ENCODE data around the gene P4HB. TPM values are rescaled to one million over a fixed set of nuclear protein-coding genes. Genes with fewer than 3 reads are reported as not detected.

Gene P4HB
- total RNA-seq, 1 donor from 2014 or later, result 463 TPM

DNA sequence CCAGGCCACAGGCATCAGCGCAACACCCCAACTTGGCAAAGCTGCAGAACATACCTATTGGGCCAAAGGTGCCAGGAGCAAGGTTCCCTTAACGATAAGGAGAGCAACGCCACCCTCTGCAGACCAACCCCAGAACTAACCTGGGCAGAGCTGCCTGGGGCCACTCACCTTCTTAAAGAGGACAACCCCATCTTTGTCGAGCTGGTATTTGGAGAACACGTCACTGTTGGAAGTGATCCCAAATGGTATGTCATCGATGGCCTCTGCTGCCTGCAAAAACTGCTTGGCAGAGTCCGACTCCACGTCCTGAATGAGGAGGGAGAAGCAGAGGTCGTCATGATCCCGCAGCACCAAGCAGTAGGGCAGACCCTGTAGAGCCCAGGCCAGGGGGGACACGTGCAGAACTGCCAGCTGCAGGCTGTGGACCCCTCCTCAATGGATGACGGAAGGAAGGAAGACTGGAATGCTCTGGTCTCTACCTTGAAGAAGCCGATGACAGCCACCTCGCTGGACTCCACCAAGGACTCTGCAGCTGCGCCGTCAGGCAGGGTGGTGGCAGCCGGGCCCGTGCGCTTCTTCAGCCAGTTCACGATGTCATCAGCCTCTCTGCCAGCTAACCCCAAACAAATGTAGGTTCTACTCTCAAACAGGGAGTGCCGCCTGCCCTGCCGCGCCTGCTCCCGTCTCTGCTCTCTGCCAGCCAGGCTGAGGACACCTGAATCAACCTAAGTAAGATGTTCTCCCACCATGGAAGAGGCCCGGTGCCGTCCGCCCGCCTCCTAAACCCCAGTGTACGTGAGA lies 5.2 kb downstream of the P4HB start:
- TF ChIP-seq CTCF (IDR thresholded peaks at IDR 0.05), result peak in 1 of 3 experiments; percentile 9
- no peak for TF ChIP-seq POLR2A (IDR thresholded peaks at IDR 0.05)
- peak overlapping the region; percentile 1 for H3K27ac ChIP-seq
- H3K4me1 ChIP-seq, result peaks cover 46% of the 10 kb centered on the region
- H3K4me3 ChIP-seq, result no peak overlapping the region
- peaks cover 0 to 52% of the 10 kb centered on the region in 2 donors for H3K36me3 ChIP-seq
- no peaks in the 10 kb centered on the region for H3K9me3 ChIP-seq
- DNase-seq (ENCODE audit: extremely low spot score in 2 of 2), result no peak
- intact Hi-C loops (cut with DNase I), result no loop called here
- H3K27me3 ChIP-seq, result no peaks in the 10 kb centered on the region

DNA sequence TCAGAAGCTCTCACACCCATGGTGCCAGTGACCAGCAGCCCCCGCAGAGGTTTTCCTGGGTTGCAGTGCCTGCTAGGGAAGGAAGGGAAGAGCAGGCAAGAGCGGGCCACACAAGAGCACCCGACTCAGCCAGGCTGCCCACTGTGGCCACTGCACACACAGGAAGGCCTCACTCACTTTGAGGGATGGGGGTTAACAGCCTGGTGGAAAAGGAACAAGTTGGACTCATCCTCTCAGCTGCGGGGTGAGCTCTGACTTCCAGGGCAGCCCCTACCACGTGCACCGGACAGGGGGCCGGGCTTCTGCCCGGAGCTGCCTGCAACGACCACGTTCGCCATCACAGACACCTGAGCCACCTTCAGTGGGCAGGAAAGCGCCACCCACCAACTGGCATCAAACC lies 8.1 kb downstream of the P4HB start:
- Histone ChIP-seq H3K36me3 (peaks cover 0 to 75% of the 10 kb centered on the region in 2 donors), H3K4me1 (peaks cover 23% of the 10 kb centered on the region), H3K27me3 (no peaks in the 10 kb centered on the region), H3K4me3 (no peak overlapping the region), H3K27ac (no peak overlapping the region), H3K9me3 (no peaks in the 10 kb centered on the region)
- intact Hi-C loops (cut with DNase I), result no loop called here
- DNase-seq (ENCODE audit: extremely low spot score in 2 of 2), result no peak
- TF ChIP-seq POLR2A (IDR thresholded peaks at IDR 0.05) (no peak), POLR2AphosphoS5 (IDR thresholded peaks at IDR 0.05; ENCODE audit: insufficient read depth in 1 of 2, low read depth in 1 of 2) (no peak), CTCF (IDR thresholded peaks at IDR 0.05) (no peak)

DNA sequence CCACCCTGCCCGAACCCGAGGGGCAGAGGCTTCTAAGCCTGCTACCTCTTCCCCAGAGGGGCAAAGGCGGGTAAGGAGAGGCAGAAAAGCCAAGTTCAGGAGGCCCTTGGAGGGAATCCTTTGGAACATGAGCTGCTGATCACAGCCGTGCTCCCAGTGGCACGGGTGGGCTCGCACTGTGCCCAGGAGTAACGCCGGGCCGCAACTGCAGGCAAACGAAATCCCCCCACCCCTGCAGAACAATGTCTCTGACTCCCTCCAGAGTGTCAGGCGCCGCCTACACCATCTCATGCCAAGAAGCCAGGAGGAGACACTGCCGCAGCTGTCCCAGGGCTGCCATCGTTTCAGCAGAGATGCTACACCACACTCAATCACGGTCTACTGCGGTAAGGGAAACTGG lies 8.9 kb downstream of the P4HB start:
- H3K9me3 ChIP-seq, result no peaks in the 10 kb centered on the region
- H3K27ac ChIP-seq, result no peak overlapping the region
- H3K4me1 ChIP-seq, result peaks cover 20% of the 10 kb centered on the region
- intact Hi-C loops (cut with DNase I), result no loop called here
- no peak for DNase-seq (ENCODE audit: extremely low spot score in 2 of 2)
- TF ChIP-seq POLR2AphosphoS5 (IDR thresholded peaks at IDR 0.05; ENCODE audit: insufficient read depth in 1 of 2, low read depth in 1 of 2) (no peak), POLR2A (IDR thresholded peaks at IDR 0.05) (no peak), CTCF (IDR thresholded peaks at IDR 0.05) (no peak)
- H3K4me3 ChIP-seq, result no peak overlapping the region
- H3K27me3 ChIP-seq, result no peaks in the 10 kb centered on the region
- peaks cover 0 to 83% of the 10 kb centered on the region in 2 donors for H3K36me3 ChIP-seq

- intact Hi-C loops (cut with DNase I), result no loop called here
- no peak overlapping the region for H3K4me3 ChIP-seq
- no peak overlapping the region for H3K27ac ChIP-seq
- H3K9me3 ChIP-seq, result no peaks in the 10 kb centered on the region
- peaks cover 4 to 91% of the 10 kb centered on the region in 2 donors for H3K36me3 ChIP-seq
- no peak for DNase-seq (ENCODE audit: extremely low spot score in 2 of 2)
- H3K4me1 ChIP-seq, result peaks cover under 1% of the 10 kb centered on the region
- no peak for TF ChIP-seq POLR2AphosphoS5 (IDR thresholded peaks at IDR 0.05; ENCODE audit: insufficient read depth in 1 of 2, low read depth in 1 of 2)
- no peak for TF ChIP-seq CTCF (IDR thresholded peaks at IDR 0.05)
- TF ChIP-seq POLR2A (IDR thresholded peaks at IDR 0.05), result no peak
- H3K27me3 ChIP-seq, result no peaks in the 10 kb centered on the region
Observed at GRCh38 chr17:81849457-81849856, 10.9 kb downstream of the P4HB start.

Data from vagina (tissue), 2 donors.